Subcutaneous adipose tissue (tissue), 4 donors: Measurements from ENCODE around the gene LENEP. TPM values are rescaled to one million over a fixed set of nuclear protein-coding genes. Genes with fewer than 3 reads are reported as not detected.

Experiments
- CTCF ChIP-seq: fragments of 450-650 bp; IDR thresholded peaks from one replicate; pipeline ENCODE4 v1.5.1; 2016; ENCODE audit warnings: low read depth, mild to moderate bottlenecking, control low read depth, antibody characterized with exemption, moderate library complexity
- total RNA-seq, 4 donors: library from RNA; depleted of rRNA; stranded (reverse); fragments of >200 nt; gene quantifications; one replicate each; pipeline ENCODE4 v1.1.0, GENCODE V29; 2016

Gene LENEP
- total RNA-seq, 4 donors from 2014 or later, result not detected

DNA sequence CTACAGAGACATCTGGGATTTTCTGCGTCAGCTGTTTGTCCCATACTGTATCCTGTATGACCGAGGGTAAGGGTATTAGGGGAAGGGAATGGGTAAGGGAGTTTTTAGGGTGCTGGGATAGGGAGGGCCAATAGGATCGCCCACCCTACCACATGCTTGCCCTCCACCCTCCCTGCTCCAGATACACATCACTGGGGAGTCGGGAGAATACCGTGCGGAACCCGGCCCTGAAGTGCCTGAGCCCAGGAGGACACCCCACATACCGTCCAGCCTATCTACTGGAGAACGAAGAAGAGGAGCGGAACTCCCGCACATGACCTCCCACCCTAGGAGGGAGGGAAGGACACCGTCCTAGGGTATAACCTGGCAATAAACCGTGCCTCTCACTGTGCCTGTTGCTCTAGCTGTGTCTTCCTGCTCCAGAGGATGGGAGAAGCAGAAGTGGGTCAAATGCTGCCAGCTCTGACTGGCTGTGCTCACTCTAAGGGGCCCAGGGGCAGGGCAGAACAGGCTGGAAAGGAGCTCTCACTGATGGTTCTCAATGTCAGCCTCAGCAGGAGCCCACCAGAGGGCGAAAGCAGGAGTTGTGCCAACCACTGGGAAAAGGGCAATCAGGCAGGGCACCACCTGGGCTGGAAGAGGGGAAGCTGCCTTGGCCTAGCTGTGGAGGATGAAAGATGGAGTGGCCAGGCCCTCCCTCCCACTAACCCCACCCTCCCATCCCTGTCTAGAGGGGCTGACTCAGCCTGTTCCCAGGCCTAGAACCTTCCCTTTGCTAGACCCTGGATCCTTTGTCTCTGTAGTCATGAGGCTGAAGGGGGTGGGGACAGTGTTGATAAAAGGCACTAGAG, 440 bp upstream of the LENEP start:
- no peak for TF ChIP-seq CTCF

- no peak for TF ChIP-seq CTCF
These were observed 842 bp downstream of the LENEP start for GRCh38 chr1:154994269-154994587.

DNA sequence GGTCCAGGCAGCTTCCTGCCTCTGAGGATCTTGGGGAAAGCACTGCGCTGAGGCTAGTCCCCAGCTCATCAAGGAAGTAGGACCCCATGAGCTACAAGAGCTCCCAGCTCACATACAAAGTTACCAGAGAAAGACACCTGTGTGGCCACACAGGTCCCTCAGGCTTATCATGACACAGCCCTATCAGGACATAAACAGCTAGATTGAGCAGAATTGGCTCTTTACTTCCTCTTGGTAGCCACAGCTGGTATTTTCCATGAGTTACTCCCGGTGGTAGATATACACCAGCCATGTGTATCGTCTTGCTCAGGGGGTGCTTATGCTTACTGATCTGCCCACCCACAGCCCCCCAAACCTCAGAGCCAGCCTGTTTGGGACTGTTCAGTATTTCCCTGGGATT, 1.2 kb downstream of the LENEP start:
- no peak for TF ChIP-seq CTCF

GRCh38 chr1:154996966-154997701, 3.7 kb downstream of the LENEP start:
- no peak for TF ChIP-seq CTCF

GRCh38 chr1:154998201-154998780, 4.9 kb downstream of the LENEP start:
- TF ChIP-seq CTCF, result no peak

- no peak for TF ChIP-seq CTCF
These were observed 5.6 kb downstream of the LENEP start for GRCh38 chr1:154998818-154999570.
